Nephron (organoid): ENCODE results near the gene TSC1.
A peak's percentile ranks its signal among the peaks of the same experiment; 100 is the strongest.

Experiments
- H3K27ac Mint-ChIP-seq, 3 experiments: 2 replicates each; pipeline ENCODE4 v1.8.0; 2020; ENCODE audit warnings: mixed read lengths in 3 of 3, mild to moderate bottlenecking in 2 of 3, moderate library complexity in 1 of 3
- H3K27me3 Mint-ChIP-seq: 2 replicates; pipeline ENCODE4 v1.8.0; 2021; ENCODE audit warnings: low read depth, mild to moderate bottlenecking, moderate library complexity, mixed read lengths
- H3K36me3 Mint-ChIP-seq: 2 replicates; pipeline ENCODE4 v1.8.0; 2020; ENCODE audit warnings: low read depth, mixed read lengths
- H3K4me1 Mint-ChIP-seq: 2 replicates; pipeline ENCODE4 v1.8.0; 2020; ENCODE audit warnings: mixed read lengths
- H3K4me3 Mint-ChIP-seq, 3 experiments: 2 replicates each; pipeline ENCODE4 v1.8.0; 2020; ENCODE audit warnings: mild to moderate bottlenecking in 3 of 3, mixed read lengths in 3 of 3, moderate library complexity in 2 of 3
- H3K9me3 Mint-ChIP-seq: 2 replicates; pipeline ENCODE4 v1.8.0; 2020; ENCODE audit warnings: mixed read lengths
- CTCF ChIP-seq, 3 experiments: fragments of 200-600 bp; sonication (generic); IDR thresholded peaks; one replicate each; pipeline ENCODE4 v1.5.0; 2021; ENCODE audit warnings: antibody characterized with exemption in 3 of 3; ENCODE audit not compliant: unreplicated experiment in 3 of 3

Gene TSC1

DNA sequence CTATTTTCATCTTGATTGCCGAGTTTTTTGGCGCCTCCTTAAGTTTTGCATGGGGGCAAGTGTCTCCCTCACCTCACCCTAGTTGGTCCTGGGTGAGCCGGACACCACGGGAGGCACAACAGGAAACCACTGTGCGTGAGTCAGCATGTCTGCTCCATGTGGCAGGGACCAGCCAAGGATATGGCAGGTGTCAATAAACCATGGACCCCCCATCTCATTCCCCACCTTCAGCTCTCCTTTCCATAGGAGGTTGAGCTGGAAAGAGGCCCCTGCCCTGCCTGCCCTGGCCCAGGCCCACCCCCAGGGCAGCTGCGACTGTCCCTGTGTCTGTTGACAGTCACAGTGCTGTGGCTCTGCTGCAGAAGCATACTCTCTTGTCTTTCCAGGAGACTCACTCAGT lies 62.6 kb downstream of the TSC1 start:
- Mint-ChIP-seq H3K4me3 (peak overlapping the region in 1 of 3 experiments; percentile 36), H3K27me3 (no peaks in the 10 kb centered on the region), H3K4me1 (no peaks in the 10 kb centered on the region), H3K36me3 (no peaks in the 10 kb centered on the region), H3K27ac (no peak overlapping the region), H3K9me3 (no peaks in the 10 kb centered on the region)
- no peak for TF ChIP-seq CTCF (IDR thresholded peaks at IDR 0.05; ENCODE audit: unreplicated experiment in 3 of 3)

DNA sequence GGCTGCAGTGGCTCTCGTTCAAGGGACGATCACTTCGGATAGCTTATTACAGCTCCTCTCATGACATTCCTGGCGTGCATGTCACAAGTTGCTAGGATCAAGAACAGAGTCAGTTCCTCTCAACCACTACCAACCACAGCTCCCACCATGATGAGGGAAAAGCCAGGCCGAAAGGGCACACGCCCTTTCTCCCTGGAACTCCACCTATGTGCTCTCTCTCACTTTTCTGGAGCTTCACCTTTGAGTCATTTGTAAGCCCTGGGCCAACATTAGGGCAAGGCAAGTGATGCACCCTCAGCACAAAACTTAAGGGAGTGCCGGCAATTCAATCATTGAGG lies 64.1 kb downstream of the TSC1 start:
- peak overlapping the region; percentile 83 to 94 (median 88) for H3K4me3 Mint-ChIP-seq
- TF ChIP-seq CTCF (IDR thresholded peaks at IDR 0.05; ENCODE audit: unreplicated experiment in 3 of 3) = no peak
- H3K4me1 Mint-ChIP-seq = no peaks in the 10 kb centered on the region
- H3K27me3 Mint-ChIP-seq = no peaks in the 10 kb centered on the region
- H3K9me3 Mint-ChIP-seq = no peaks in the 10 kb centered on the region
- H3K27ac Mint-ChIP-seq = peak overlapping the region; percentile 17 to 27 (median 23)
- no peaks in the 10 kb centered on the region for H3K36me3 Mint-ChIP-seq

GRCh38 chr9:132879457-132880323 lies 64.7 kb downstream of the TSC1 start:
- Mint-ChIP-seq H3K36me3 (no peaks in the 10 kb centered on the region), H3K4me3 (peak overlapping the region; percentile 83 to 94 (median 88)), H3K27ac (peak overlapping the region; percentile 59 to 94 (median 86)), H3K9me3 (no peaks in the 10 kb centered on the region), H3K4me1 (no peaks in the 10 kb centered on the region), H3K27me3 (no peaks in the 10 kb centered on the region)
- no peak for TF ChIP-seq CTCF (IDR thresholded peaks at IDR 0.05; ENCODE audit: unreplicated experiment in 3 of 3)

- Mint-ChIP-seq H3K27ac (peak within 1 kb of the TSS; percentile 59 to 94 (median 86)), H3K27me3 (no peaks in the 10 kb centered on the region), H3K36me3 (no peaks in the 10 kb centered on the region), H3K4me1 (no peaks in the 10 kb centered on the region), H3K4me3 (peak within 1 kb of the TSS; percentile 83 to 94 (median 88)), H3K9me3 (no peaks in the 10 kb centered on the region)
- TF ChIP-seq CTCF (IDR thresholded peaks at IDR 0.05; ENCODE audit: unreplicated experiment in 3 of 3) = no peak
Measured at GRCh38 chr9:132878695-132879456, 65.5 kb downstream of the TSC1 start, which contains the start of gene SPACA9. SPACA9 (plus strand) TSS chr9:132878898; CDS start chr9:132883948, 5,050 bp downstream.

DNA sequence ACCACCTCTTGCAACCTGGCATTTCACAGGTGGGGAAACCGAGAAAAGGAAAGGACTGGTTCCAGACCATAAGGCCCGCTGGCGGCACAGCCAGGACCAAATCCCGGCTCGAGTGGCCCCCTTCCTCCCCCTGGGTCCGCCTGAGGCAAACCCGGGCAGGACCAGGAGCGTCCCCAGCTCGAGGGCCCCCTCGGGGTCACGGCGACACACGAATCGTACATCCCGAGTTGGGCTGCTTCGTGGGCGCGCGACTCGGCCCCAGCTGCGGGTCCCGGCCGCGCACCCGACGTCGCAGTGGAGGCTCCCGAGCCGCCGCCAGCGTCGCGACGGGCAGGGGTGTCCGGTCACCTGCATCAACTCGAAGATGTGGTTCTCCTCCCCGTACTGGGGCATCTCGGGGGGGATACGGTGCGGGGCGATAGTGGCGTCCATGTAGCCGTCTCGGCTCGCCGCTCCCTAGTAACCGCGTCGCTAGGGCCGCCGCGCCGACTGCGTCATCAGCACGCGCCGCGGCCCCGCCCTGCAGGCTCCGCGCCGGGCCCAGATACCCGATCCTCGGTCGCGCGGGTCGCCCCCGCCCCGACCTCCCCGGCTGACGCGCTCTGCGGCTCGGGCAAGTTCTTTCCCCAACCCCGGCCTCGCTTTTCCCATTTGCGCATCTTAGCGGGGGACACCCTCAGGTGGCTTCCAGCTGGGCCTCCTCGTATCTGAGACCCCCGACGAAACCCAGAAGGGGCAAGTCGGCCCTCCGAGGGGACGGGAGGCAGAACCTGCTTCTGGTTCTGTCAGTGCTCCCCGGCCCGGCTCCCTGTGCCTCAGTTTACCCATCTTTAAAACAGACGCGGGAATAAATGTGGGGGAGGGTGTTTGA lies 66.4 kb downstream of the TSC1 start, which contains the start of gene AK8:
AK8 (minus strand) TSS at position 461 of the 871 bp plus-strand sequence; CDS start at position 432, 29 bp downstream.
- Mint-ChIP-seq H3K36me3 (no peaks in the 10 kb centered on the region), H3K27me3 (no peaks in the 10 kb centered on the region), H3K4me1 (no peaks in the 10 kb centered on the region), H3K4me3 (peak within 1 kb of the TSS; percentile 83 to 94 (median 88)), H3K9me3 (no peaks in the 10 kb centered on the region), H3K27ac (peak within 1 kb of the TSS; percentile 59 to 94 (median 86))
- no peak for TF ChIP-seq CTCF (IDR thresholded peaks at IDR 0.05; ENCODE audit: unreplicated experiment in 3 of 3)
